ENCODE measurements around the gene EPHA7.

DNA sequence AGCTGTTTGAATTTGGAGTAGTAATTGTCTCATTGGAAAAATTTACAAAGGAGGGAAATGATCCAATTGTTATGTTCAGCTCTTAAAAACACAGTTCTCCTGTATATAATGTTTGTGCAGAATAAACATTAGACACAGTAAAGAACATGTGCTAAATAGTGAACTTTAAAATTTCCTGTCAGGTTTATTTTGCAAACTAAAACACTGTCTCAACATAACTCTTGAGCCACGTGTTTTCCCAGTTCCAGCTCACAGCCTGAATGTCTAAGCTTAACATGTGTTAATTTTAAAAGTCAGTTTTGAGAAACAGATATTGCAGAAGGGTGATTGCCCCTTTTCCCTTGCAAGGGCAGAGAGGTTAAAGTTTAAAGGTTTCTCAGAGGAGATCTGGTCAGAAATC is 20.6 kb downstream of the EPHA7 start:
- TF ChIP-seq POLR2A (IDR thresholded peaks at IDR 0.05): no peak
- TF ChIP-seq, protein P1, sequence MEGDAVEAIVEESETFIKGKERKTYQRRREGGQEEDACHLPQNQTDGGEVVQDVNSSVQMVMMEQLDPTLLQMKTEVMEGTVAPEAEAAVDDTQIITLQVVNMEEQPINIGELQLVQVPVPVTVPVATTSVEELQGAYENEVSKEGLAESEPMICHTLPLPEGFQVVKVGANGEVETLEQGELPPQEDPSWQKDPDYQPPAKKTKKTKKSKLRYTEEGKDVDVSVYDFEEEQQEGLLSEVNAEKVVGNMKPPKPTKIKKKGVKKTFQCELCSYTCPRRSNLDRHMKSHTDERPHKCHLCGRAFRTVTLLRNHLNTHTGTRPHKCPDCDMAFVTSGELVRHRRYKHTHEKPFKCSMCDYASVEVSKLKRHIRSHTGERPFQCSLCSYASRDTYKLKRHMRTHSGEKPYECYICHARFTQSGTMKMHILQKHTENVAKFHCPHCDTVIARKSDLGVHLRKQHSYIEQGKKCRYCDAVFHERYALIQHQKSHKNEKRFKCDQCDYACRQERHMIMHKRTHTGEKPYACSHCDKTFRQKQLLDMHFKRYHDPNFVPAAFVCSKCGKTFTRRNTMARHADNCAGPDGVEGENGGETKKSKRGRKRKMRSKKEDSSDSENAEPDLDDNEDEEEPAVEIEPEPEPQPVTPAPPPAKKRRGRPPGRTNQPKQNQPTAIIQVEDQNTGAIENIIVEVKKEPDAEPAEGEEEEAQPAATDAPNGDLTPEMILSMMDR (IDR thresholded peaks at IDR 0.05): no peak
